ENCODE measurements around the gene ALPK3. TPM values are rescaled to one million over a fixed set of nuclear protein-coding genes. Genes with fewer than 3 reads are reported as not detected.

Gene ALPK3
- total RNA-seq, 1 donor from 2014 or later = 5.4 TPM

GRCh38 chr15:84857418-84858004, 40.4 kb downstream of the ALPK3 start:
- no peaks in the 10 kb centered on the region for H3K4me1 ChIP-seq
- no peak overlapping the region for H3K27ac ChIP-seq
- no peaks in the 10 kb centered on the region for H3K79me2 ChIP-seq (ENCODE audit: low read depth)
- H3F3A ChIP-seq (ENCODE audit: low read depth) = no peaks in the 10 kb centered on the region
- Mint-ChIP-seq H3K4me3 (no peak overlapping the region), H3K27me3 (ENCODE audit: insufficient read depth, low read depth) (peaks cover 2% of the 10 kb centered on the region), H3K36me3 (no peaks in the 10 kb centered on the region), H3K4me1 (no peaks in the 10 kb centered on the region), H3K9me3 (no peaks in the 10 kb centered on the region), H3K27ac (no peak overlapping the region)
- no peaks in the 10 kb centered on the region for H3K36me3 ChIP-seq
- no peak for DNase-seq (ENCODE audit: low spot score)
- no peaks in the 10 kb centered on the region for H3K9me3 ChIP-seq (ENCODE audit: low read depth)
- H4K20me1 ChIP-seq (ENCODE audit: low read depth) = no peaks in the 10 kb centered on the region
- no peaks in the 10 kb centered on the region for H3K27me3 ChIP-seq
- H3K4me3 ChIP-seq = no peak overlapping the region
- TF ChIP-seq EZH2phosphoT487 (IDR thresholded peaks at IDR 0.05) = no peak
- no peak for TF ChIP-seq EZH2 (IDR thresholded peaks at IDR 0.05)
- TF ChIP-seq, protein P1, sequence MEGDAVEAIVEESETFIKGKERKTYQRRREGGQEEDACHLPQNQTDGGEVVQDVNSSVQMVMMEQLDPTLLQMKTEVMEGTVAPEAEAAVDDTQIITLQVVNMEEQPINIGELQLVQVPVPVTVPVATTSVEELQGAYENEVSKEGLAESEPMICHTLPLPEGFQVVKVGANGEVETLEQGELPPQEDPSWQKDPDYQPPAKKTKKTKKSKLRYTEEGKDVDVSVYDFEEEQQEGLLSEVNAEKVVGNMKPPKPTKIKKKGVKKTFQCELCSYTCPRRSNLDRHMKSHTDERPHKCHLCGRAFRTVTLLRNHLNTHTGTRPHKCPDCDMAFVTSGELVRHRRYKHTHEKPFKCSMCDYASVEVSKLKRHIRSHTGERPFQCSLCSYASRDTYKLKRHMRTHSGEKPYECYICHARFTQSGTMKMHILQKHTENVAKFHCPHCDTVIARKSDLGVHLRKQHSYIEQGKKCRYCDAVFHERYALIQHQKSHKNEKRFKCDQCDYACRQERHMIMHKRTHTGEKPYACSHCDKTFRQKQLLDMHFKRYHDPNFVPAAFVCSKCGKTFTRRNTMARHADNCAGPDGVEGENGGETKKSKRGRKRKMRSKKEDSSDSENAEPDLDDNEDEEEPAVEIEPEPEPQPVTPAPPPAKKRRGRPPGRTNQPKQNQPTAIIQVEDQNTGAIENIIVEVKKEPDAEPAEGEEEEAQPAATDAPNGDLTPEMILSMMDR (IDR thresholded peaks at IDR 0.05) = no peak
- H3K4me2 ChIP-seq = no peak overlapping the region
- no peak overlapping the region for H2AFZ ChIP-seq (replicated peaks)
- H3K9ac ChIP-seq = no peak overlapping the region

GRCh38 chr15:84858231-84858630, 41.1 kb downstream of the ALPK3 start:
- H3K4me3 ChIP-seq = no peak overlapping the region
- no peaks in the 10 kb centered on the region for H3K9me3 Mint-ChIP-seq
- H3K79me2 ChIP-seq (ENCODE audit: low read depth) = no peaks in the 10 kb centered on the region
- no peaks in the 10 kb centered on the region for H3K4me1 Mint-ChIP-seq
- DNase-seq (ENCODE audit: low spot score) = no peak
- H3K4me1 ChIP-seq = no peaks in the 10 kb centered on the region
- no peak overlapping the region for H3K4me2 ChIP-seq
- H3K36me3 ChIP-seq = no peaks in the 10 kb centered on the region
- no peaks in the 10 kb centered on the region for H4K20me1 ChIP-seq (ENCODE audit: low read depth)
- no peak overlapping the region for H3K27ac Mint-ChIP-seq
- H3K4me3 Mint-ChIP-seq = no peak overlapping the region
- no peak overlapping the region for H3K9ac ChIP-seq
- TF ChIP-seq EZH2phosphoT487 (IDR thresholded peaks at IDR 0.05) (no peak), EZH2 (IDR thresholded peaks at IDR 0.05) (no peak)
- TF ChIP-seq, protein P1 (IDR thresholded peaks at IDR 0.05) = no peak
- no peaks in the 10 kb centered on the region for H3F3A ChIP-seq (ENCODE audit: low read depth)
- H3K27me3 ChIP-seq = no peaks in the 10 kb centered on the region
- no peak overlapping the region for H3K27ac ChIP-seq
- H2AFZ ChIP-seq (replicated peaks) = no peak overlapping the region
- H3K27me3 Mint-ChIP-seq (ENCODE audit: insufficient read depth, low read depth) = peaks cover 2% of the 10 kb centered on the region
- no peaks in the 10 kb centered on the region for H3K9me3 ChIP-seq (ENCODE audit: low read depth)
- no peaks in the 10 kb centered on the region for H3K36me3 Mint-ChIP-seq

DNA sequence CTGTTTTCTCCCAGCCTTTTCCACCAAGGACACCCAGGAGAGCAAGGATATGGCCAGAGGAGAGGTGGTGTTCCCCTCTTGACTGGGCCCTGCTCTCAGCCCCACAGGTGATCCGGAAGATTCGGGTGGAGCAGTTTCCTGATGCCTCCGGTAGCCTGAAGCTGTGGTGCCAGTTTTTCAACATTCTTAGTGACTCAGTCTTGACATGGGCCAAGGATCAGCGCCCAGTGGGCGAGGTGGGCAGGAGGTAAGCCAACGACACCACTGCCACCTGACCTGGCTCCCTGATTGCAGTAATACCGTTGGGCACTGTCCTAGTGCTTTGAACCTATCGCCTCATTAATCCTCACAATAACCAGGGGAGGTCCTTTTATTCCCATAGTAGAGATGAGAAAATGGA, 42.0 kb downstream of the ALPK3 start:
- no peaks in the 10 kb centered on the region for H3K36me3 Mint-ChIP-seq
- H3F3A ChIP-seq (ENCODE audit: low read depth) = no peaks in the 10 kb centered on the region
- no peak overlapping the region for H3K27ac ChIP-seq
- no peaks in the 10 kb centered on the region for H3K9me3 Mint-ChIP-seq
- H3K9ac ChIP-seq = no peak overlapping the region
- no peak overlapping the region for H3K27ac Mint-ChIP-seq
- no peaks in the 10 kb centered on the region for H3K79me2 ChIP-seq (ENCODE audit: low read depth)
- H4K20me1 ChIP-seq (ENCODE audit: low read depth) = no peaks in the 10 kb centered on the region
- H3K27me3 Mint-ChIP-seq (ENCODE audit: insufficient read depth, low read depth) = peaks cover 2% of the 10 kb centered on the region
- no peak overlapping the region for H3K4me3 Mint-ChIP-seq
- DNase-seq (ENCODE audit: low spot score) = no peak
- H3K4me1 ChIP-seq = no peaks in the 10 kb centered on the region
- H3K4me3 ChIP-seq = no peak overlapping the region
- no peak overlapping the region for H3K4me2 ChIP-seq
- no peak overlapping the region for H2AFZ ChIP-seq (replicated peaks)
- no peaks in the 10 kb centered on the region for H3K36me3 ChIP-seq
- TF ChIP-seq, protein P1 (IDR thresholded peaks at IDR 0.05) = no peak
- TF ChIP-seq EZH2 (IDR thresholded peaks at IDR 0.05) (no peak), EZH2phosphoT487 (IDR thresholded peaks at IDR 0.05) (no peak)
- H3K27me3 ChIP-seq = no peaks in the 10 kb centered on the region
- no peaks in the 10 kb centered on the region for H3K9me3 ChIP-seq (ENCODE audit: low read depth)
- H3K4me1 Mint-ChIP-seq = peaks cover 4% of the 10 kb centered on the region

All from neural progenitor cell (in vitro differentiated cells).